HepG2 (cell line): ENCODE results near the gene PLEKHH3. TPM values are rescaled to one million over a fixed set of nuclear protein-coding genes. Genes with fewer than 3 reads are reported as not detected.

ENCODE experiments used
- ARNT2 ChIP-seq: sonication (generic); formaldehyde crosslinking; IDR thresholded peaks from 2 replicates; pipeline ENCODE4 v1.8.0; 2022; ENCODE audit warnings: mild to moderate bottlenecking, low read depth, missing genetic modification reagents, moderate library complexity
- ATF3 ChIP-seq: sonication (generic); formaldehyde crosslinking; IDR thresholded peaks from 2 replicates; pipeline ENCODE4 v1.4.0; 2020; ENCODE audit warnings: missing genetic modification reagents
- FOXP4 ChIP-seq: sonication (generic); formaldehyde crosslinking; IDR thresholded peaks from 2 replicates; pipeline ENCODE4 v1.4.0; 2020; ENCODE audit warnings: missing genetic modification reagents
- KLF15 ChIP-seq: sonication (generic); formaldehyde crosslinking; IDR thresholded peaks from 2 replicates; pipeline ENCODE4 v1.8.1; 2023; ENCODE audit warnings: borderline replicate concordance, mild to moderate bottlenecking, inconsistent platforms, missing genetic modification reagents, mixed read lengths
- MLX ChIP-seq: IDR thresholded peaks from 2 replicates; pipeline ENCODE4 v1.6.1; 2016
- NFYB ChIP-seq: sonication (generic); formaldehyde crosslinking; IDR thresholded peaks from 2 replicates; pipeline ENCODE4 v1.4.0; 2020; ENCODE audit warnings: missing genetic modification reagents
- RERE ChIP-seq: IDR thresholded peaks from 2 replicates; pipeline ENCODE4 v1.6.1; 2016; ENCODE audit warnings: low read depth, missing genetic modification reagents, missing compliant biosample characterization
- RFXAP ChIP-seq: sonication (generic); formaldehyde crosslinking; IDR thresholded peaks from 2 replicates; pipeline ENCODE4 v1.4.0; 2020; ENCODE audit warnings: missing genetic modification reagents, borderline replicate concordance
- ZBTB49 ChIP-seq: sonication (generic); formaldehyde crosslinking; IDR thresholded peaks from 2 replicates; pipeline ENCODE4 v1.4.0; 2020; ENCODE audit warnings: missing genetic modification reagents, borderline replicate concordance
- ZFP90 ChIP-seq: sonication (generic); formaldehyde crosslinking; IDR thresholded peaks from 2 replicates; pipeline ENCODE4 v1.8.0; 2022; ENCODE audit warnings: missing genetic modification reagents, mild to moderate bottlenecking, inconsistent platforms, borderline replicate concordance
- ZNF121 ChIP-seq: sonication (generic); formaldehyde crosslinking; IDR thresholded peaks from 2 replicates; pipeline ENCODE4 v1.5.0; 2020; ENCODE audit warnings: mild to moderate bottlenecking, missing genetic modification reagents
- ZNF282 ChIP-seq: fragments of 450-650 bp; IDR thresholded peaks from 2 replicates; pipeline ENCODE4 v1.6.1; 2018; ENCODE audit not compliant: partially characterized antibody
- ZNF350 ChIP-seq: sonication (generic); formaldehyde crosslinking; IDR thresholded peaks from 2 replicates; pipeline ENCODE4 v1.4.0; 2020; ENCODE audit warnings: mild to moderate bottlenecking, low read depth, missing genetic modification reagents, borderline replicate concordance
- ZNF720 ChIP-seq: sonication (generic); formaldehyde crosslinking; IDR thresholded peaks from 2 replicates; pipeline ENCODE4 v1.4.0; 2020; ENCODE audit warnings: missing genetic modification reagents
- ZNF75D ChIP-seq: sonication (generic); formaldehyde crosslinking; IDR thresholded peaks from 2 replicates; pipeline ENCODE4 v1.8.1; 2023; ENCODE audit warnings: missing genetic modification reagents, mild to moderate bottlenecking, borderline replicate concordance
- polyA plus RNA-seq, 8 experiments: library from polyadenylated mRNA; depleted of rRNA in 3 of 8; stranded (reverse) in 7 of 8; unstranded in 1 of 8; fragments of >200 nt; fragmentation: Illumina TruSeq in 4 of 8; extraction: Trizol in 4 of 8; gene quantifications; 2 replicates each; pipeline versions ENCODE4 v1.2.1 to v1.2.3, GENCODE V29; 2011 to 2016; ENCODE audit warnings: low read depth in 4 of 8, missing spikeins in 1 of 8, mixed read lengths in 1 of 8; ENCODE audit not compliant: insufficient read depth in 1 of 8
- total RNA-seq, 5 experiments: library from RNA; depleted of rRNA; stranded (reverse); fragments of >200 nt; fragmentation: Illumina TruSeq; extraction: Trizol; gene quantifications; 2 replicates each; pipeline ENCODE4 v1.2.3, GENCODE V29; 2016; ENCODE audit warnings: low read depth in 1 of 5

The PLEKHH3 gene
- total and polyA plus RNA-seq, 2 of the 13 experiments (the other 11 are each of a cell fraction or from before 2014, with no cell fraction given) = 6.0 to 19.9 TPM

GRCh38 chr17:42677012-42677857 lies 441 bp upstream of the PLEKHH3 start (continued):
- TF ChIP-seq ZNF75D (no peak), ZNF282 (no peak), ZFP90 (CRISPR knock-in tag) (no peak), FOXP4 (CRISPR knock-in tag) (0 out of 2 replicates have a peak, but pooled peaks have one; percentile 32), RFXAP (CRISPR knock-in tag) (peak; percentile 98), RERE (CRISPR knock-in tag) (no peak), KLF15 (CRISPR knock-in tag) (no peak), ZNF720 (CRISPR knock-in tag) (no peak), ATF3 (CRISPR knock-in tag) (peak; percentile 75), NFYB (CRISPR knock-in tag) (peak; percentile 89), ZNF121 (CRISPR knock-in tag) (peak; percentile 96), ZBTB49 (no peak), MLX (CRISPR knock-in tag) (0 out of 2 replicates have a peak, but pooled peaks have one; percentile 24), ZNF350 (0 out of 2 replicates have a peak, but pooled peaks have one; percentile 15), ARNT2 (no peak)
